SW 1271 (cell line): ENCODE results near the gene RCAN2.
"Not testable (repeated sequence)": the region's sequence is repeated elsewhere in the genome, so short reads cannot be mapped to it uniquely, and the experiment has no call there.

Experiments used
- DNase-seq, 2 experiments: peaks; one replicate each; lab custom pipeline; 2025; lab: John Stamatoyannopoulos, UW

Gene RCAN2

GRCh38 chr6:46333481-46333880 lies 157.8 kb downstream of the RCAN2 start:
- no peak for DNase-seq

- not testable (repeated sequence) for DNase-seq
Measured at GRCh38 chr6:46332448-46332847, 158.8 kb downstream of the RCAN2 start.

- no peak for DNase-seq
Measured at GRCh38 chr6:46331461-46331860, 159.8 kb downstream of the RCAN2 start.

- no peak for DNase-seq
Measured at GRCh38 chr6:46329568-46329967, 161.7 kb downstream of the RCAN2 start.

- no peak for DNase-seq
Measured at GRCh38 chr6:46327779-46328178, 163.5 kb downstream of the RCAN2 start.

GRCh38 chr6:46325561-46326530 lies 165.4 kb downstream of the RCAN2 start:
- DNase-seq = no peak

GRCh38 chr6:46324706-46325105 lies 166.5 kb downstream of the RCAN2 start:
- no peak for DNase-seq

- DNase-seq = no peak
Measured at GRCh38 chr6:46323966-46324622, 167.2 kb downstream of the RCAN2 start.

- no peak for DNase-seq
Measured at GRCh38 chr6:46323312-46323965, 167.8 kb downstream of the RCAN2 start.

GRCh38 chr6:46320505-46320904 lies 170.7 kb downstream of the RCAN2 start:
- no peak for DNase-seq

- no peak for DNase-seq
Measured at GRCh38 chr6:46315589-46315988, 175.7 kb downstream of the RCAN2 start.

- DNase-seq = no peak
Measured at GRCh38 chr6:46312654-46313053, 178.6 kb downstream of the RCAN2 start.

- DNase-seq = no peak
Measured at GRCh38 chr6:46310196-46310595, 181.1 kb downstream of the RCAN2 start.

GRCh38 chr6:46306431-46306830 lies 184.8 kb downstream of the RCAN2 start:
- no peak for DNase-seq

- DNase-seq = no peak
Measured at GRCh38 chr6:46305833-46306232, 185.4 kb downstream of the RCAN2 start.

GRCh38 chr6:46305236-46305635 lies 186.0 kb downstream of the RCAN2 start:
- DNase-seq = no peak

GRCh38 chr6:46302816-46303215 lies 188.4 kb downstream of the RCAN2 start:
- DNase-seq = no peak

GRCh38 chr6:46302176-46302575 lies 189.1 kb downstream of the RCAN2 start:
- DNase-seq = no peak

- no peak for DNase-seq
Measured at GRCh38 chr6:46299253-46299652, 192.0 kb downstream of the RCAN2 start.

- no peak for DNase-seq
Measured at GRCh38 chr6:46296586-46296985, 194.7 kb downstream of the RCAN2 start.

- DNase-seq = no peak
Measured at GRCh38 chr6:46293641-46294316, 197.5 kb downstream of the RCAN2 start.

- no peak for DNase-seq
Measured at GRCh38 chr6:46291880-46292279, 199.4 kb downstream of the RCAN2 start.
